Occipital lobe (tissue), 2 donors: Measurements from ENCODE around the gene MPZL3. TPM values are rescaled to one million over a fixed set of nuclear protein-coding genes. Genes with fewer than 3 reads are reported as not detected.
A peak's percentile ranks its signal among the peaks of the same experiment; 100 is the strongest.
"Not testable (repeated sequence)": the region's sequence is repeated elsewhere in the genome, so short reads cannot be mapped to it uniquely, and the experiment has no call there.

Experiments
- DNase-seq: peaks from one replicate; lab custom pipeline; 2025; lab: John Stamatoyannopoulos, UW
- total RNA-seq: library from RNA; depleted of rRNA; stranded (reverse); fragments of >200 nt; gene quantifications from one replicate; pipeline ENCODE4 v1.2.3, GENCODE V29; 2014

Gene MPZL3
- total RNA-seq, 1 donor from 2014 or later: 1.6 TPM

GRCh38 chr11:118212781-118213191 is 39.4 kb downstream of the MPZL3 start:
- no peak for DNase-seq

DNA sequence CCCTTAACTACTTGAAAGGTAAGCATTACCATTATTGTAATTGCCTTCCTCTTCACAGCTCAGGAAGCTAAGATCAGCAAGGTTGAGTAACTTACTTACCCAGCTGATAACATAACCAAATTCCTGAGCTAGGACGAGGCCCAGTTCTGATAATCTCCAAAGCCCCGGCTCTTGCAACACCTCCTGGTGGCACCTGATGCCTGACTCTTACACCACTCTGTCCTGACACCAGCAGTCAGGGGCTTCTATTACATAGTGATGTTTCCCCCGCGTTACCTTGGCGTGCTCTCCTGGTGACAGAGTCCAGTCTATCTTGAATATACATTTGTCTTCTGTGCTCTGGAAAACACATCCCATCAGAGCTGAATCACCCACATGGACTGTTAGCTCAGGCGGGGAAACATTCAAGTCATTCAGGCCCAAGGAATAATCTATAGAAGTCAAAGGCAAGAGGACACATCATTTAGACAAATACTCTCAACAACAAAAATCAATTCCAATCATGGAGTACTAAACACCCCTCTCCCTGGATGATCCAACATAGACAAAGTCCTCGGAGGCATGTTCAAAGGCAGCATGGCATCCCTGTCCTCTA is 39.9 kb downstream of the MPZL3 start:
- DNase-seq: no peak

GRCh38 chr11:118211006-118211405 is 41.2 kb downstream of the MPZL3 start:
- DNase-seq: peak; percentile 35

GRCh38 chr11:118210323-118210722 is 41.8 kb downstream of the MPZL3 start:
- DNase-seq: no peak

DNA sequence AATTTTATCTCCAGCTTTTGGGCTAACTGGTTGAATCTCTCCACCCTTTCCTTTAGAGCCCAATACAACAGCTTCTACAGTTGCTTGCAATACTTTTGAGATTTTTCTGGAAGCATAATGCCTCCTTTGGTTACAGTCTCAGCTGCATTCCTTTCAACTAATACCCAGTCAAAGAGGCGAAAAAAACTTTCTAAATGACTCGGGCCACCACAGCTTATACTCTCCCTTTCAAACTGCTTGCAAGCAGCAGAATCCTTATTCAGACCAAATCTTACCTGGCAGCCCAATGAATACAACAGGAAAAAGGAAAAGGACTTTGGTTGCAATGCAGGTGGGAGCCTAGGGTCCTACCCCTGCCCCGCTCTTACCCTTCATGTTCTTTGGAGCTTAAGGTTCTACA is 43.1 kb downstream of the MPZL3 start:
- no peak for DNase-seq

GRCh38 chr11:118207079-118207478 is 45.1 kb downstream of the MPZL3 start:
- no peak for DNase-seq

- DNase-seq: no peak
These were observed 45.7 kb downstream of the MPZL3 start for GRCh38 chr11:118206391-118207031.

DNA sequence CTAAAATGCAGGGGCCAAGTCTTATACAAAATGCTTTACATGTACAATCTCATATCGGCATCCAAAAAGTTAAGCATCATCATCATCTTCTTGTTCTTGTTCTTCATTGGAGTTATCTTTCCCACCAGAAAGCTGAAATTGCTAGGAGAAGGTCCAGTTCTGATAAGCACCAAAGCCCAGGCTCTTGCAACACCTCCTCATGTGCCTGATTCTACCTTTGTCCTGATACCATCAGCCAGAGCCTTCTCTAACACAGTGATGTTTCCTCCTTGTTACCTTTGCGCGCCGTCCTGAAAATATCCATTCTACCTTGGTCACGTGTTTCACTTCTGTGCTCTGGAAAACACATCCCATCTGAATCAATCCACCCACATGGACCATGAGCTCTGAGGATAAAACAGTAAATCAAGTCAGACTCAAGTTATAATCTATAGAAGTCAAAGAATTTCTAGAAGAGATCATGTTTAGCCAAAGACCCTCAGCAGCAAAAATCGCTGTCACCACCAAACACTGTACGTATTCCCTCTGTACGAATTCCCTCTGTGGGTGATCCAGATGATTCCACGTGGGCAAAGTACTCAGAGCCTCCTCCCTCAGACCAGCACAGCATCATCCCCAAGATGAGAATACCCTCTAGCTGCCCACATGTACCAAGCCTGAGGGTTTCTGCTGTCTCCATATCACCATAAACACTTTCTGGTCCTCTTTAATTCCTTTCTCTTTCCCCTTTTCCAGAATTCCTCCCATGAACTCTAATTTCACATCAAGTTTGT is 46.4 kb downstream of the MPZL3 start:
- DNase-seq: no peak

DNA sequence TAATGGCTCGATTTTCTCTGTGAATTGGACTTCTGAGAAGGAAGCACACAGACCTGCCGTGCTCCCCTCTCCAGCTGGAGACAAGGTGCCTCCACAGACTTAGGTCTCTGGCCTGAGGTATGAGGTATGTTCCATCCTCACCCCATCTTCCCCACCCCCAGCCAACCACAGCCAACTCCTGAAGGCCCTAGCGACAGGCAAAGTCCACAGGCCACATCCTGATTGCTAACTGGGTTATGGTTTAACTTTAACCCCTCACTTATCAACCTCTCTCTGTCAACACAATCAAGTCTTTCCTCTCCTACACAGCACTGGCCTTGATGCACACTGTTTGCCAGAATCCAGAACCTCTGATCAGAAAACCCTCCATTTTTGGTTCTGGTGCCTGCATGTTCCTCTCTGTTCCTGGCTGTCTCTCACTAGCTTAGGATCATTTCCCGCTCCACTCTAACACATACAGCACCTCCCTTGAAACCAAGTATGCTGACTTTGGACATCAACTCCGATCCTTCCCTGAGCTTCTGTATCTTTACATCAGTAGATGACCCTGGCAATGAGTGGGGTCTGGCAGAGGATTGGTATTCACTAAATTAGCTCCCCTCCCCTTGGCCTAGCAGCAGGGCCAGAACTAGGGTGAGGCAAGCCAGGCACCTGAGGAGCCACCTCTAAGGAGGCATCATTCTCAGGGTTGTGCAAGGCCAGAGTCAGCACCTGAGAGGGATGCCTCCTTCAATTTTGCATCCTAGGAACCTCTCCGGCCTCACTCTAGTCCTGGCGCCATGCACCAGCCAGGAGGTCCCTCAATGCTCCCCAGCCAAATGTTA is 49.4 kb downstream of the MPZL3 start:
- no peak for DNase-seq

DNA sequence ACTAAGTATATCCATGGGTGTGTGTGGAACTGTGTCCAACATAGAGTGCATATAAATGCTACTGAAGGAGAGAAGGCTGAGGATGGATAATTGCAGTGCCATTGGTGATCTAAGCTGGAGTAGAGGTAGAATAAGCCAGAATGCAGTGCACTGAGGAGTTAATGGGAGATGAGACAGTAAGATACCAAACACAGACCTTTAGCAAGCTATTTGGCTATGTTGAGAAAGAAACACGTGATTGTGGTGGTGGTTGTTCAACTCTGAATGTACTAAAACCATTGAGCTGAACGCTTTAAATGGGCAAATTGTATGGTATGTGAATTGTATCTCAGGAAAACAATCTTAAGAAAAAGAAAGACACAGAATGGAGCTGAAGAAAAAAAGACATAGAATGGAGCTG is 50.2 kb downstream of the MPZL3 start:
- no peak for DNase-seq

GRCh38 chr11:118200901-118201680 is 51.1 kb downstream of the MPZL3 start:
- no peak for DNase-seq

DNA sequence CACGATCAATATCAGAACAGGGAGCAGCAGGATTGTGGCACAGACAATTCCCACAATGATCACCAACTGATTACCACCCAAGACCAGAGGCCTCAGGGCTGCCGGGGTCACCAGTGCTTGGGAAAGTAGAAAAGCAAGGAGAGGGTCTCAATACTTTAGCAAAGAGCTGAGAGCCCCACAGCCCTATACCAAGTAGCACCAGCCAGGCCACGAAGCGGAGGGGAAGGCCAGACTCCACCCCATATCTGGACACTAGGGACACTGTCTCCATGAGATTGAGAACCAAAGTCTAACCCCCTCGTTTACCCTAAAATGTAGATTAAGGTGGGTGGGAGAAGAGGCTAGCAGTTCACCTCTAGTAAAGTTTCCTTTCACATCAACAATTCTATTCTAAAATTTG is 51.7 kb downstream of the MPZL3 start:
- DNase-seq: no peak

DNA sequence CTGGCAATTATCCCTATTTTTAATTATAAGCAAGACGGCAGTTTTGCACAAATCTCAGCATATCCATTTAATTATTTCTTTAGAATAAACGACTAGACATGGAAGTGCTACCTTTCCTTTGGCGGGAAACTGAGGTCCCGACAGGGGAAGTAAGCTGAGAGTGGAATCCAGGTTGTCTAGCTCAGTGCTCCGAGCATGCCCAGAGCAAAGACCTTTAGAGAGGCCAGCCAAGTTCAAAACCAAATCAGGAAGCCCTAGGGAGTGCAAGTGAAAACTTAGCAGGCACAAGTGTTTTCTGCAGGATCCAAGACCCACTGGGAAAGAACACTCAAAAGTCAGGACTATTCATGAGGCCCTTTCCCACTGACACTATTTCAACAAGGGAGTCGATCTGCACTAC is 53.0 kb downstream of the MPZL3 start:
- no peak for DNase-seq

- DNase-seq: peak; percentile 36
These were observed 53.8 kb downstream of the MPZL3 start for GRCh38 chr11:118198370-118198769.

DNA sequence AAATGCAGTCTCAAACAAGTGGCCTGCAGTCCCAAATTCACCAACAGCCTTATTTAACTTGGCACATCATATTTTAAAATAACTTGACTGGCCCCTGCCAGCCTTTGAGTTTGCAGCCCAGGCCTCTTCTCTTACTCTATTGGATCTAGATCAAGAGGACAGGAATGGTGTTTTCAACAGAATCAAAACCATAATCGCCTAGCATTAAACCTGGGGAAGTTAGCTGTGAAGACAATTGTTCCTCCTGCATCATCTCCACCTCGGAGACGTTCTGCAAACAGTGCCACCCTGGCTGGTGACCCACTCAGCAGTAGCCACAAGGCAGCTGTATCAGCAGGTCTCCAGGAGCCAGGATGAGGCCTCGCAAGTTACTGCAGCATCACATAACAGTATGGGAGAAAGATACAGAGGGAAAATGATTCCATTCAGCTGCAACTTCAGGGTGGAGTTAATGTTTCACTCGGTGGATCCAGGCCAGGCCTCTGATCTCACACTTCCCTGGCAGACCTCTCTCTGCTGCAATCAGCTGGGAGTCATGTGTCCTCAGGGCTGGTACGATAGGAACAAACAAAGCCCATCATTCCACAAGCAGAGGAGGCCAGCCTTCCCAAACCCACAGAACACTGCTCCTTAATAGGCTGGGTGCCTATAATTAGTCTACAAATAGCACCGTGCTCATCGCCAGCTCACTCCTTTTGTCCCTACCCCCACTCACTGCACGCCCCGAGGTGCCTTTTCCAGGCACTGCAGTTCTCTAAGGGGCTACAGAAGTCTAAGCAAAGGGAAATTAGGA is 57.1 kb downstream of the MPZL3 start:
- peak; percentile 64 for DNase-seq

DNA sequence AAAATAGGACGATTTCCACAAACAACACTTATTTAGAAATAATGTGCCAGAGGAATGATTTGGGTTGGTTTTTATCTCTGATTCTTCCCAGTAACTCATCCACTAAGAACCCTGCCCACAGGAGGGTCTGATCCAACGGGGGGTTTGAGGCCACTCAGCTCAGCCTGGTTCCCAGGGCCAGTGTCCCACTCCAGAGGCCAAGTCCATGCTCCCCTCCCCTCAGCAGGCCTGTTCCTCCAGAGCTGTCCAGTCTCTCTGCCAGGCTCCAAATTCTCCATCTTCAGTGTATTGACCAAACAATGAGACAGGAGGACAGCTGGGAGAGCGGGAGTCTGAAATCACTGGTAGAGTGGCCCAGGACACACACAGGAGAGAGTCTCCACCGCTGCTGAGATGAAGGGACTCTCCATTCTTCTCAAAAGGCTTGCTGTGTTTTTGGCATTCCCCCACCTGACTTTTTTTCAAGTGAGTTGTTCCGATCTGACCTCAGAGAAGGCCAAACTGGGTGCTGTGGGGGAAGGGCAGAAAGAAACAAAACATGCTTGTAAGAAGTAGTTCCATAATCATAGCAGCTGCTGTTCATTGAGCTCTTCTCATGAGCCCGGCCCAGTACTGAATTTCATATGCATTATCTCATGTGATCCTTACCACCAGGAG is 58.1 kb downstream of the MPZL3 start:
- no peak for DNase-seq

DNA sequence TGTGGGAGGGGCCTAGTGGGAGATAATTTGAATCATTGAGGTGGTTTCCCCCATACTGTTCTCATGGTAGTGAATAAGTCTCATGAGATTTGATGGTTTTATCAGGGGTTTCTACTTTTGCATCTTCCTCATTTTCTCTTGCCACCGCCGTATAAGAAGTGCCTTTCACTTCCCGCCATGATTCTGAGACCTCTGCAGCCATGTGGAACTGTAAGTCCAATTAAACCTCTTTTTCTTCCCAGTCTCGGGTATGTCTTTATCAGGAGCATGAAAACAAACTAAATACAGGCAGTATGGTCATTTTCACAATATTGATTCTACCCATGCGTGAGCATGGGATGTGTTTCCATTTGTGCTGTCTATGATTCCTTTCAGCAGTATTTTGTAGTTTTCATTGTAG is 59.3 kb downstream of the MPZL3 start:
- not testable (repeated sequence) for DNase-seq

- DNase-seq: not testable (repeated sequence)
These were observed 61.1 kb downstream of the MPZL3 start for GRCh38 chr11:118190942-118191506.

DNA sequence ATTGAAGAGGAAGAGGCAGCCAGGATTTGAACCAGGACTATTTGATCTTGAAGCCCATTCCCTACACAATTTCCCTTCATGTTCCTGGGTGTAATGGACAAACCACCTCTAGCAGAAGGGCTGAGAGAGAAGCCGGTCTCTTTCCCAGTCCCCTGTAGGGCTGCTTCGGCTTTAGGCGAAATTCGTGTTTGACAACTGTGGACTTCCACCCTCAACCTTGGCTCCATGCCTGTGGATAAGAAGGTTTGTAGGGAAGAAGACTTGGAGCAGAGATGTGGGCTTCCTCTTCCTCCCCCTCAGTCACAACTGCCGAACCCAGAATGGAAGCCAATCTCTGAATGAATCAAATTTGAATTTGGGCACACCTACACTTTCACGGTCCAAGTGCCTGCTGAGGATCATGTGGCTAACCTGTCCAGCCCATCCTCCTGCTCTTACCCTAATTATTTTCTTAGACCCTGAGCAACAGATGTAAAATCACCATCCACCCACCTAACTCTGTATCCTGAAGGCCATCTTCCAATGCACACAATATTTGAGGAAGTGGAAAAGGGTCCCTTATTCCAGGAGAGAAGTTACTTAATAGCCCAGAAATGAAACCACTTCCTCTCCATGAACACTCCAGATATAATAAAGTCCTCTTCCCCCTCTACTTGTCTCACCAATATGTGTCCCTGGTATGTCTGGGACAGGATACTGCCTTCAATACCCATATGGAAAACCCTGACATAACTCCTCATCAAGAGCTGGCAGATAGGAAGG is 65.6 kb downstream of the MPZL3 start:
- DNase-seq: no peak
